B cell (primary cell): ENCODE data around the gene NANOS3. TPM values are rescaled to one million over a fixed set of nuclear protein-coding genes. Genes with fewer than 3 reads are reported as not detected.
A peak's percentile ranks its signal among the peaks of the same experiment; 100 is the strongest.

Source experiments
- ATAC-seq: fragments of 200-7000 bp; cut with Tn5 transposase; one replicate; pipeline ENCODE4 v1.10.0; 2021; ENCODE audit warnings: low read depth, mild to moderate bottlenecking, moderate number of reproducible peaks, moderate library complexity
- CTCF ChIA-PET: fragments of 350-600 bp; sonication (Branson Sonifier 250); formaldehyde crosslinking; loops from one replicate; lab custom pipeline; 2021; ENCODE audit warnings: antibody characterized with exemption, inconsistent platforms; lab: Charles Lee
- POLR2A ChIA-PET: fragments of 350-600 bp; sonication (Branson Sonifier 250); formaldehyde crosslinking; loops from one replicate; lab custom pipeline; 2021; ENCODE audit warnings: antibody characterized with exemption; lab: Charles Lee
- DNase-seq: peaks from one replicate; pipeline ENCODE4 v3.0.0; 2013
- H2AFZ ChIP-seq: 2 replicates; pipeline ENCODE4 v1.6.1; 2012; ENCODE audit warnings: mild to moderate bottlenecking, low read depth, low read length; ENCODE audit not compliant: insufficient read depth, poor library complexity, severe bottlenecking
- H3K27ac ChIP-seq, 2 donors: 1 replicate in 1 of 2; 2 replicates in 1 of 2; pipeline ENCODE4 v1.5.1; 2012 to 2013; ENCODE audit warnings: low read length in 2 of 2, mild to moderate bottlenecking in 2 of 2, moderate library complexity in 1 of 2
- H3K27me3 ChIP-seq, 4 experiments: fragments of 200-600 bp in 1 of 4; sonication (generic) in 1 of 4; replicated peaks in 1 of 4; 1 replicate in 2 of 4; 2 replicates in 2 of 4; pipeline versions ENCODE4 v1.6.1 to v1.7.0; 2013 to 2016; ENCODE audit warnings: low read length in 3 of 4, mild to moderate bottlenecking in 2 of 4, mixed read lengths in 1 of 4, moderate library complexity in 1 of 4; ENCODE audit not compliant: insufficient read depth in 4 of 4, control insufficient read depth in 3 of 4; ENCODE audit errors: control extremely low read depth in 1 of 4
- H3K36me3 ChIP-seq, 2 experiments: replicated peaks in 1 of 2; 1 replicate in 1 of 2; 2 replicates in 1 of 2; pipeline versions ENCODE4 v1.6.1 to v1.7.1; 2013; ENCODE audit warnings: low read length in 1 of 2; ENCODE audit not compliant: insufficient read depth in 2 of 2, control insufficient read depth in 1 of 2; ENCODE audit errors: control extremely low read depth in 1 of 2, extremely low read depth in 1 of 2
- H3K4me1 ChIP-seq, 2 donors: fragments of 200-600 bp in 1 of 2; sonication (generic) in 1 of 2; 1 replicate in 1 of 2; 2 replicates in 1 of 2; pipeline versions ENCODE4 v1.5.1 to v1.6.1; 2013 to 2017; ENCODE audit warnings: low read length in 2 of 2; ENCODE audit not compliant: control insufficient read depth in 2 of 2, insufficient read depth in 2 of 2
- H3K4me2 ChIP-seq: replicated peaks from 2 replicates; pipeline ENCODE3; 2012; ENCODE audit warnings: mild to moderate bottlenecking, low read depth, low read length; ENCODE audit not compliant: poor library complexity, severe bottlenecking
- H3K4me3 ChIP-seq, 5 experiments: fragments of 200-600 bp in 1 of 5; sonication (generic) in 1 of 5; 1 replicate in 3 of 5; 2 replicates in 2 of 5; pipeline versions ENCODE4 v1.5.1 to v1.7.0; 2011 to 2016; ENCODE audit warnings: low read length in 4 of 5, mild to moderate bottlenecking in 4 of 5, low read depth in 2 of 5, control low read depth in 1 of 5, moderate library complexity in 1 of 5; ENCODE audit not compliant: insufficient read depth in 1 of 5; ENCODE audit errors: control extremely low read depth in 1 of 5, extremely low read depth in 1 of 5
- H3K79me2 ChIP-seq: fragments of 200-600 bp; sonication (generic); one replicate; pipeline ENCODE4 v1.6.0; 2016; ENCODE audit warnings: low read length; ENCODE audit not compliant: control insufficient read depth, insufficient read depth
- H3K9ac ChIP-seq: fragments of 200-600 bp; sonication (generic); 2 replicates; pipeline ENCODE4 v1.6.1; 2017; ENCODE audit warnings: mild to moderate bottlenecking, low read length, moderate library complexity
- H3K9me3 ChIP-seq, 3 donors: one replicate each; pipeline versions ENCODE4 v1.6.1 to v1.7.1; 2013; ENCODE audit warnings: low read length in 2 of 3; ENCODE audit not compliant: control insufficient read depth in 2 of 3, insufficient read depth in 1 of 3; ENCODE audit errors: control extremely low read depth in 1 of 3
- H4K20me1 ChIP-seq: 2 replicates; pipeline ENCODE4 v1.6.0; 2012; ENCODE audit warnings: mild to moderate bottlenecking, low read length; ENCODE audit not compliant: insufficient read depth, control insufficient read depth, poor library complexity, severe bottlenecking
- H3K27ac Mint-ChIP-seq: one replicate; pipeline ENCODE4 v1.8.0; 2021; ENCODE audit warnings: mixed read lengths
- H3K27me3 Mint-ChIP-seq: one replicate; pipeline ENCODE4 v1.8.0; 2021; ENCODE audit warnings: mixed read lengths
- H3K4me1 Mint-ChIP-seq: one replicate; pipeline ENCODE4 v1.8.0; 2021; ENCODE audit warnings: mixed read lengths
- H3K4me3 Mint-ChIP-seq: one replicate; pipeline ENCODE4 v1.8.0; 2021; ENCODE audit warnings: mixed read lengths
- H3K9me3 Mint-ChIP-seq: one replicate; pipeline ENCODE4 v1.8.0; 2022; ENCODE audit warnings: mixed read lengths; ENCODE audit not compliant: insufficient read depth
- CTCF ChIP-seq: fragments of 200-600 bp; IDR thresholded peaks from one replicate; pipeline ENCODE4 v1.8.0; 2022; ENCODE audit warnings: antibody characterized with exemption, mild to moderate bottlenecking
- EZH2 ChIP-seq: IDR thresholded peaks from 2 replicates; pipeline ENCODE4 v1.6.1; 2012; ENCODE audit warnings: borderline replicate concordance, low read depth, mild to moderate bottlenecking, moderate library complexity, low read length; ENCODE audit not compliant: insufficient read depth, poor library complexity, severe bottlenecking
- WGBS: methylation state at CpG from one replicate; pipeline ENCODE4 v1.1.5; 2013; ENCODE audit warnings: missing lambda C conversion rate; ENCODE audit not compliant: insufficient coverage; 5-methylcytosine and 5-hydroxymethylcytosine counted together
- intact Hi-C: fragments of 100-400 bp; cut with micrococcal nuclease; formaldehyde crosslinking; loops from one replicate; pipeline ENCODE4 v1.10.0; 2022
- polyA plus RNA-seq: library from polyadenylated mRNA; depleted of rRNA; stranded (reverse); fragments of >200 nt; gene quantifications from 2 replicates; pipeline ENCODE4 v1.2.3, GENCODE V29; 2012
- total RNA-seq, 2 donors: library from RNA; stranded (reverse); fragments of 120-200 nt in 1 of 2; gene quantifications; 1 replicate in 1 of 2; 2 replicates in 1 of 2; pipeline versions ENCODE4 v1.2.3 to v1.2.4, GENCODE V29; 2013 to 2022

NANOS3 gene
- total and polyA plus RNA-seq, 2 donors (not counting 1 experiment from before 2014, with no cell fraction given) = 0.49 TPM; not detected in 1

GRCh38 chr19:13847407-13848339, 29.3 kb upstream of the NANOS3 start:
- POLR2A ChIA-PET = interaction anchor here (0.6 to 2.8 kb wide), 9 partner anchors 11 to 695 kb away, joined by 3 to 45 read pairs (median 11); partner anchors contain the start of gene ZSWIM4
- H3K9me3 ChIP-seq = no peaks in the 10 kb centered on the region

More at GRCh38 chr19:13847407-13848339, 29.3 kb upstream of the NANOS3 start:
- Histone ChIP-seq H2AFZ (no peak overlapping the region), H3K4me1 (peaks cover 47 to 59% of the 10 kb centered on the region in 2 donors), H3K36me3 (no peaks in the 10 kb centered on the region), H4K20me1 (no peaks in the 10 kb centered on the region), H3K27me3 (peaks cover 0 to 22% (median 0%) of the 10 kb centered on the region in 4 experiments), H3K4me2 (peak overlapping the region; percentile 97), H3K79me2 (peaks cover 6% of the 10 kb centered on the region), H3K27ac (peak overlapping the region; percentile 91 to 98), H3K4me3 (peak overlapping the region in 4 of 5 experiments; percentile 48 to 72 (median 50)), H3K9ac (peak overlapping the region; percentile 84)
- Mint-ChIP-seq H3K4me1 (peaks cover 55% of the 10 kb centered on the region), H3K27me3 (no peaks in the 10 kb centered on the region), H3K4me3 (peak overlapping the region; percentile 89), H3K27ac (peak overlapping the region; percentile 99), H3K9me3 (no peaks in the 10 kb centered on the region)
- ATAC-seq = peak; percentile 18
- TF ChIP-seq CTCF (no peak), EZH2 (no peak)
- DNase-seq = peak; percentile 89
- CTCF ChIA-PET = interaction anchor here (1.3 to 4.1 kb wide), 4 partner anchors 9 to 63 kb away, joined by 3 to 35 read pairs (median 15); no protein-coding TSS in a partner anchor
- WGBS = under 1% methylated on average over 17 of the region's 47 CpGs
- intact Hi-C loops = loop anchor here (2.0 to 5.0 kb wide), 3 partner anchors 15 to 745 kb away; partner anchors contain the start of gene LYL1
